Endothelial cell of umbilical vein (primary cell): ENCODE results near the gene SORCS3. TPM values are rescaled to one million over a fixed set of nuclear protein-coding genes. Genes with fewer than 3 reads are reported as not detected.

ENCODE experiments used
- BruUV-seq: library from RNA; stranded (reverse); fragments of 400-500 nt; replicated peaks from 2 replicates; lab custom pipeline; 2021; lab: Mats Ljungman, UMichigan
- CTCF ChIA-PET: fragments of 300-600, 350-600 bp; sonication (Branson Sonifier 250); formaldehyde crosslinking; loops from one replicate; lab custom pipeline; 2021; ENCODE audit warnings: antibody characterized with exemption, inconsistent platforms; lab: Charles Lee
- POLR2A ChIA-PET: fragments of 300-600, 350-600 bp; sonication (Branson Sonifier 250); formaldehyde crosslinking; loops from one replicate; lab custom pipeline; 2021; ENCODE audit warnings: antibody characterized with exemption, inconsistent platforms; lab: Charles Lee
- DNase-seq: peaks from one replicate; pipeline ENCODE4 v3.0.0-alpha.2; 2011; ENCODE audit warnings: low read depth, low spot score
- FAIRE-seq: peaks from 2 replicates; lab custom pipeline; 2011; peaks lifted over from hg19 to GRCh38; lab: Jason Lieb, UNC
- H2AFZ ChIP-seq: 2 replicates; pipeline ENCODE4 v1.6.0; 2012; ENCODE audit warnings: low read depth, low read length, control low read depth, inconsistent platforms
- H3K27ac ChIP-seq: 2 replicates; pipeline ENCODE4 v1.5.1; 2011; ENCODE audit warnings: low read depth, mild to moderate bottlenecking, control low read depth, low read length, moderate library complexity; ENCODE audit not compliant: insufficient read depth
- H3K27me3 ChIP-seq, 2 experiments: 2 replicates each; pipeline versions ENCODE4 v1.6.0 to v1.6.1; 2011; ENCODE audit warnings: low read length in 2 of 2, mixed read lengths in 1 of 2; ENCODE audit not compliant: control insufficient read depth in 2 of 2, insufficient read depth in 2 of 2
- H3K36me3 ChIP-seq, 2 experiments: 2 replicates in 1 of 2; 3 replicates in 1 of 2; pipeline ENCODE4 v1.5.1; 2011; ENCODE audit warnings: low read length in 2 of 2, mild to moderate bottlenecking in 1 of 2, moderate library complexity in 1 of 2; ENCODE audit not compliant: control insufficient read depth in 2 of 2, insufficient read depth in 2 of 2; ENCODE audit errors: extremely low read depth in 1 of 2
- H3K4me1 ChIP-seq: 3 replicates; pipeline ENCODE4 v1.5.1; 2011; ENCODE audit warnings: mild to moderate bottlenecking, low read length; ENCODE audit not compliant: control insufficient read depth, insufficient read depth; ENCODE audit errors: extremely low read depth
- H3K4me2 ChIP-seq: 2 replicates; pipeline ENCODE4 v1.6.1; 2011; ENCODE audit warnings: low read length, control low read depth, mixed read lengths; ENCODE audit not compliant: insufficient read depth
- H3K4me3 ChIP-seq, 3 experiments: fragments of 200-600 bp in 1 of 3; sonication (generic), shearing (Covaris generic) in 1 of 3; replicated peaks in 1 of 3; 2 replicates each; pipeline ENCODE4 v1.5.1; 2011 to 2016; ENCODE audit warnings: control low read depth in 3 of 3, low read length in 3 of 3, mild to moderate bottlenecking in 2 of 3, inconsistent platforms in 1 of 3, low read depth in 1 of 3, moderate library complexity in 1 of 3; ENCODE audit not compliant: insufficient read depth in 1 of 3
- H3K79me2 ChIP-seq: 2 replicates; pipeline ENCODE4 v1.6.0; 2012; ENCODE audit warnings: low read length, inconsistent platforms; ENCODE audit not compliant: control insufficient read depth, insufficient read depth
- H3K9ac ChIP-seq: replicated peaks from 2 replicates; pipeline ENCODE3; 2011; ENCODE audit warnings: low read length, control low read depth; ENCODE audit not compliant: insufficient read depth; ENCODE audit errors: extremely low read depth
- H3K9me1 ChIP-seq: replicated peaks from 3 replicates; pipeline ENCODE4 v1.6.0; 2011; ENCODE audit warnings: mild to moderate bottlenecking, low read length; ENCODE audit not compliant: control insufficient read depth, insufficient read depth; ENCODE audit errors: extremely low read depth
- H3K9me3 ChIP-seq: replicated peaks from 2 replicates; pipeline ENCODE4 v1.5.1; 2012; ENCODE audit warnings: low read length, inconsistent platforms; ENCODE audit not compliant: control insufficient read depth, insufficient read depth
- H4K20me1 ChIP-seq: replicated peaks from 2 replicates; pipeline ENCODE3; 2011; ENCODE audit warnings: mild to moderate bottlenecking, low read length; ENCODE audit not compliant: control insufficient read depth, insufficient read depth; ENCODE audit errors: extremely low read depth
- CTCF ChIP-seq, 2 donors: IDR thresholded peaks; 1 replicate in 1 of 2; 2 replicates in 1 of 2; pipeline ENCODE4 v1.5.1; 2011; ENCODE audit warnings: low read length in 2 of 2, mild to moderate bottlenecking in 2 of 2, moderate library complexity in 2 of 2, control low read depth in 1 of 2, inconsistent platforms in 1 of 2, low read depth in 1 of 2; ENCODE audit not compliant: insufficient read depth in 1 of 2; ENCODE audit errors: extremely low read depth in 1 of 2
- EZH2 ChIP-seq: IDR thresholded peaks from 2 replicates; pipeline ENCODE4 v1.6.1; 2012; ENCODE audit warnings: borderline replicate concordance, low read depth, mild to moderate bottlenecking, moderate library complexity, low read length, inconsistent platforms; ENCODE audit not compliant: severe bottlenecking
- FOS ChIP-seq: IDR thresholded peaks from 2 replicates; pipeline ENCODE4 v1.6.1; 2011; ENCODE audit warnings: mild to moderate bottlenecking, low read length, moderate library complexity, borderline replicate concordance; ENCODE audit not compliant: insufficient read depth
- GATA2 ChIP-seq: IDR thresholded peaks from 2 replicates; pipeline ENCODE4 v1.7.0; 2011; ENCODE audit warnings: low read depth, mild to moderate bottlenecking, moderate library complexity, mixed read lengths, low read length; ENCODE audit not compliant: insufficient read length, insufficient read depth
- MAX ChIP-seq: IDR thresholded peaks from 2 replicates; pipeline ENCODE4 v1.6.1; 2011; ENCODE audit not compliant: insufficient read depth, insufficient read length
- MYC ChIP-seq: IDR thresholded peaks from one replicate; pipeline ENCODE4 v1.6.1; 2011; ENCODE audit warnings: mild to moderate bottlenecking, low read depth, low read length
- POLR2A ChIP-seq: IDR thresholded peaks from 2 replicates; pipeline ENCODE4 v1.6.1; 2012; ENCODE audit warnings: low read depth, mild to moderate bottlenecking, control low read depth, low read length
- POLR2AphosphoS5 ChIP-seq: IDR thresholded peaks from 2 replicates; pipeline ENCODE4 v1.6.1; 2012; ENCODE audit warnings: low read depth, mild to moderate bottlenecking, control low read depth, low read length, moderate library complexity; ENCODE audit not compliant: insufficient read depth
- dilution Hi-C: fragments of 300-500 bp; cut with MboI; formaldehyde crosslinking; loops from one replicate; pipeline ENCODE4 v1.15.0; 2019; ENCODE audit warnings: low sequenced_read_pairs; ENCODE audit not compliant: extremely low pct_ligation_motif_present
- intact Hi-C: fragments of 100-400 bp; cut with micrococcal nuclease; formaldehyde crosslinking; loops from one replicate; pipeline ENCODE4 v1.10.0; 2022
- polyA plus RNA-seq, 4 experiments: library from polyadenylated mRNA; depleted of rRNA in 3 of 4; stranded (reverse) in 3 of 4; unstranded in 1 of 4; fragments of >200 nt; gene quantifications; 2 replicates each; pipeline versions ENCODE4 v1.2.1 to v1.2.3, GENCODE V29; 2011 to 2012; ENCODE audit warnings: missing spikeins in 1 of 4
- total RNA-seq: library from RNA; stranded (reverse); gene quantifications from 2 replicates; pipeline ENCODE4 v1.2.3, GENCODE V29; 2021

Gene SORCS3
- total and polyA plus RNA-seq, 2 donors (not counting 3 experiments of a cell fraction or from before 2014, with no cell fraction given): not detected

- H2AFZ ChIP-seq: no peak overlapping the region
- H3K27ac ChIP-seq: no peak overlapping the region
- POLR2A ChIA-PET: no interaction called here
- CTCF ChIA-PET: no interaction called here
- dilution Hi-C loops (no loop called here), intact Hi-C loops (no loop called here)
- DNase-seq: no peak
- no peaks in the 10 kb centered on the region for H3K36me3 ChIP-seq
- TF ChIP-seq CTCF (IDR thresholded peaks at IDR 0.05; ENCODE audit: extremely low read depth in 1 of 2, insufficient read depth in 1 of 2, low read depth in 1 of 2, low read length in 2 of 2): no peak
- no peak for TF ChIP-seq FOS
- TF ChIP-seq MAX: no peak
- no peak for TF ChIP-seq EZH2
- TF ChIP-seq GATA2: no peak
- no peak for TF ChIP-seq POLR2AphosphoS5
- TF ChIP-seq MYC: no peak
- TF ChIP-seq POLR2A: no peak
- no peak overlapping the region for H3K9ac ChIP-seq
- no peaks in the 10 kb centered on the region for H3K4me1 ChIP-seq
- FAIRE-seq: no peak
- H3K4me2 ChIP-seq: no peak overlapping the region
- H4K20me1 ChIP-seq: no peaks in the 10 kb centered on the region
- H3K4me3 ChIP-seq: no peak overlapping the region
- no peaks in the 10 kb centered on the region for H3K79me2 ChIP-seq
- no peaks in the 10 kb centered on the region for H3K27me3 ChIP-seq
- H3K9me3 ChIP-seq: peaks cover 4% of the 10 kb centered on the region
- H3K9me1 ChIP-seq: no peaks in the 10 kb centered on the region
- no TSS peak for BruUV-seq
Observed at GRCh38 chr10:104784452-104784851, 143.4 kb downstream of the SORCS3 start.
